Colonic mucosa (tissue), 4 donors: ENCODE data around the gene HDAC9. TPM values are rescaled to one million over a fixed set of nuclear protein-coding genes. Genes with fewer than 3 reads are reported as not detected.

Experiments used
- DNase-seq: peaks from one replicate; pipeline ENCODE4 v3.0.0-alpha.2; 2020
- H3K27ac ChIP-seq: fragments of 200-600 bp; one replicate; pipeline ENCODE4 v1.8.0; 2021
- H3K27me3 ChIP-seq: fragments of 200-600 bp; one replicate; pipeline ENCODE4 v1.8.0; 2021
- H3K36me3 ChIP-seq: fragments of 200-600 bp; one replicate; pipeline ENCODE4 v1.8.0; 2021
- H3K4me1 ChIP-seq: fragments of 200-600 bp; one replicate; pipeline ENCODE4 v1.8.0; 2021; ENCODE audit warnings: mild to moderate bottlenecking
- H3K4me3 ChIP-seq: fragments of 200-600 bp; one replicate; pipeline ENCODE4 v1.8.0; 2021
- H3K9ac ChIP-seq, 2 donors: one replicate each; pipeline ENCODE4 v1.7.0; 2013; ENCODE audit warnings: control low read depth in 2 of 2, low read depth in 2 of 2, low read length in 2 of 2
- H3K9me3 ChIP-seq: fragments of 200-600 bp; one replicate; pipeline ENCODE4 v1.8.0; 2021
- CTCF ChIP-seq: fragments of 200-600 bp; IDR thresholded peaks from one replicate; pipeline ENCODE4 v1.8.0; 2022; ENCODE audit warnings: antibody characterized with exemption, mild to moderate bottlenecking
- intact Hi-C: fragments of 100-400 bp; cut with DNase I; formaldehyde crosslinking; loops from one replicate; pipeline ENCODE4 v1.14.1; 2022
- total RNA-seq, 2 donors: library from RNA; stranded (reverse); fragmentation: NEBNext Ultra II Directional in 1 of 2; extraction: Animal tissue kit (Norgen Biotek cat#: 25700) in 1 of 2; gene quantifications; one replicate each; pipeline ENCODE4 v1.2.1, GENCODE V29; 2021
- donor health status: healthy.
- donor health status: DM: no; HTN: no; CAD: no.
- donor health status: DM: no; HTN: no; CAD: no.

Gene HDAC9
- total RNA-seq, 2 donors from 2014 or later, result 2.6 to 8.7 TPM

GRCh38 chr7:18474944-18475343, 20.6 kb upstream of the HDAC9 start:
- no peaks in the 10 kb centered on the region for H3K27me3 ChIP-seq
- no peak for TF ChIP-seq CTCF
- H3K9ac ChIP-seq, result no peak overlapping the region
- H3K36me3 ChIP-seq, result no peaks in the 10 kb centered on the region
- no peak overlapping the region for H3K4me3 ChIP-seq
- no peaks in the 10 kb centered on the region for H3K4me1 ChIP-seq
- no peaks in the 10 kb centered on the region for H3K9me3 ChIP-seq
- intact Hi-C loops, result no loop called here
- H3K27ac ChIP-seq, result no peak overlapping the region
- no peak for DNase-seq

DNA sequence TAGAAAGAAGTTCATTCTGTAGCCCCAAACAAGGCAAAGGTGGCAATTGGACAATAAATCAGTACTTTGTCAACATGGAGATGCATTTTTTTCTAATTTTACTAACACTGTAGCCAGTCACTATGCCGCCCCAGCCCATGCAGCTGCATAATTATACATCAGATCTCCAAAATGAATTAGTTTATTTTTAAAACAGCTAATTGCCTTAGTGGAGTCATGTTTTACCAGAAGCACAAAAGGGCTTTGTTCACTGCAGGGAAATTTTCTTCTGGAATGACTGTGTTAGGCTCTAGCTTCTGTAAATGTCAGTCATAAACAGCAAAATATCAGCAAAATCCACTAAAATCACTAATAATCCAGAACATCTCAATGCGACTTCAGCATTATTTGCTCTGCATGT, 20.1 kb upstream of the HDAC9 start:
- TF ChIP-seq CTCF, result no peak
- no peaks in the 10 kb centered on the region for H3K9me3 ChIP-seq
- H3K27ac ChIP-seq, result no peak overlapping the region
- no peaks in the 10 kb centered on the region for H3K27me3 ChIP-seq
- H3K36me3 ChIP-seq, result no peaks in the 10 kb centered on the region
- no peak overlapping the region for H3K4me3 ChIP-seq
- intact Hi-C loops, result no loop called here
- no peak overlapping the region for H3K9ac ChIP-seq
- no peaks in the 10 kb centered on the region for H3K4me1 ChIP-seq
- DNase-seq, result no peak

DNA sequence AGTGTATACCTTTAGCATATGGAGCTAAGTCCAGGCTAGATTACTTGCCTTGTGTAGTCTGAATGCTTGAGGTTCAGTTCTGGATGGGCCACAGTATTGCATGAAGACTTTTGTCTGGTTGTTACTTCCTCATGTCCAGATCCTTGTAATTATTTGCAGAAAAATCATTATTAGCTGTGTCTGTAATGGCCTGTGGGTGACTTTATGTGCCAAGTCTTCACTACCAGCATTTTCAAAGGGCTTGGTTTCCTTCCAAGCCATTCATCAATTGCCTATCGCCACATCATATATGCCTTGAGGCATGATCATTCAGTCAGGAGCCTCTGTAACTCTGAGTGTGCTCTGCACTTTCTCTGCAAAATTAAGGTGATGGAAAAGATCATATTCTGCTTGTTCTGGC, 13.8 kb upstream of the HDAC9 start:
- Histone ChIP-seq H3K27ac (no peak overlapping the region), H3K9ac (no peak overlapping the region), H3K4me1 (no peaks in the 10 kb centered on the region), H3K9me3 (no peaks in the 10 kb centered on the region), H3K36me3 (no peaks in the 10 kb centered on the region), H3K27me3 (no peaks in the 10 kb centered on the region), H3K4me3 (no peak overlapping the region)
- intact Hi-C loops, result no loop called here
- DNase-seq, result no peak
- no peak for TF ChIP-seq CTCF

DNA sequence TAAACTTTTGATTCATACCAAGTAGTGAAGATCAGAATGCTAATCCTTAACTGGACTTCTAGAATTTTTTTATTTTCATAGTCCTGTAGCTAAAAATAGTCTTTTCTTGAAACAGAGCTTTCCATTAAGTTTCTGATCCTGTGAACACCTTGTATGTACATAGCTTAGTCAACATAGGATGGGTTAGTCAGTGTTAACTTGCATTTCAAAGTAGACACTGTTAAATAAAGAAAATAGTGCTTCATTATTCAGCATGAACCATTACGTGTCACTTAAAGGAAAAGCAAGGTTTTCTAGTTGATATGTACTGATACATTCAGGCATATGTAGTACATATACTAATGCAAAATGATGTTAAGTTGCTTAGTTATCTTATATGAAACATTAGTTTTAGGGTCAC, 7.5 kb upstream of the HDAC9 start:
- no peak overlapping the region for H3K9ac ChIP-seq
- intact Hi-C loops, result no loop called here
- no peak overlapping the region for H3K27ac ChIP-seq
- H3K36me3 ChIP-seq, result no peaks in the 10 kb centered on the region
- TF ChIP-seq CTCF, result no peak
- no peak for DNase-seq
- H3K9me3 ChIP-seq, result no peaks in the 10 kb centered on the region
- no peak overlapping the region for H3K4me3 ChIP-seq
- no peaks in the 10 kb centered on the region for H3K27me3 ChIP-seq
- no peaks in the 10 kb centered on the region for H3K4me1 ChIP-seq

DNA sequence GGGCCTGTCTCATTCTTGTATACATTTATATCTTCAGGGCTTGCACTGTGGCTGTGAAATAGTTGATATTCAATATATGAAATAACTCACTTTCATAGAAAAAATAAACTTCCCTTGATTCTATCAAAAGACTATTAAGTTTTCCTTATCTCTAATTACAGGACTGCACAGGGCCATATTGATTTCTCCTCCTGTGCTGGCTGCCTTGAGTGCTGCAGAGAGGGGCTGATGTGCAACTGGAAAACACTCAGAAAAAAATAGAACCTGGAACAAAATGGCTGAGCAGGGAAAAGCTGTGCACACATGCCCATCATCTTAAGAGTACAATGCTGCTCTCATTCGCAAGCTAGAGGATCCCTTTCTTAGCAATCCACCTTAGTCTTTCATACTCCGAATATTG, 5.9 kb upstream of the HDAC9 start:
- TF ChIP-seq CTCF, result no peak

GRCh38 chr7:18491871-18492270, 3.7 kb upstream of the HDAC9 start:
- intact Hi-C loops, result no loop called here
- Histone ChIP-seq H3K9me3 (no peaks in the 10 kb centered on the region), H3K27me3 (no peaks in the 10 kb centered on the region), H3K4me3 (no peak overlapping the region), H3K27ac (no peak overlapping the region), H3K9ac (no peak overlapping the region), H3K4me1 (no peaks in the 10 kb centered on the region), H3K36me3 (no peaks in the 10 kb centered on the region)
- no peak for TF ChIP-seq CTCF
- DNase-seq, result no peak

More for the DNA sequence above, 5.9 kb upstream of the HDAC9 start:
- no peaks in the 10 kb centered on the region for H3K4me1 ChIP-seq
- no peaks in the 10 kb centered on the region for H3K36me3 ChIP-seq
- H3K27me3 ChIP-seq, result no peaks in the 10 kb centered on the region
- H3K9ac ChIP-seq, result no peak overlapping the region
- no peaks in the 10 kb centered on the region for H3K9me3 ChIP-seq
- no peak overlapping the region for H3K27ac ChIP-seq
- no peak overlapping the region for H3K4me3 ChIP-seq
- intact Hi-C loops, result no loop called here
- no peak for DNase-seq
